Panc1 (cell line): ENCODE data around the gene MRPL46. TPM values are rescaled to one million over a fixed set of nuclear protein-coding genes. Genes with fewer than 3 reads are reported as not detected.

Source experiments
- ATAC-seq: fragments of 200-7000 bp; cut with Tn5 transposase; 2 replicates; pipeline ENCODE4 v1.9.1; 2020; ENCODE audit warnings: mild to moderate bottlenecking, moderate library complexity
- BruUV-seq: library from RNA; stranded (reverse); fragments of 400-500 nt; replicated peaks from 2 replicates; lab custom pipeline; 2021; lab: Mats Ljungman, UMichigan
- CTCF ChIA-PET: fragments of 300-600 bp; sonication (Branson Sonifier 250); formaldehyde crosslinking; loops from one replicate; lab custom pipeline; 2022; ENCODE audit warnings: antibody characterized with exemption; lab: Charles Lee
- POLR2A ChIA-PET: fragments of 300-600 bp; sonication (Branson Sonifier 250); formaldehyde crosslinking; loops from one replicate; lab custom pipeline; 2022; ENCODE audit warnings: antibody characterized with exemption; lab: Charles Lee
- DNase-seq: peaks from one replicate; pipeline ENCODE4 v3.0.0-alpha.2; 2010; ENCODE audit warnings: low read depth, low spot score
- H3K27ac ChIP-seq: 2 replicates; pipeline ENCODE4 v1.5.1; 2011; ENCODE audit warnings: mild to moderate bottlenecking, low read length, inconsistent platforms
- H3K27me3 ChIP-seq: fragments of 200-500 bp; sonication (Bioruptor generic); 2 replicates; pipeline ENCODE4 v1.6.0; 2014; ENCODE audit warnings: low read length, inconsistent platforms; ENCODE audit not compliant: control insufficient read depth, insufficient read depth
- H3K36me3 ChIP-seq: fragments of 200-500 bp; sonication (Bioruptor generic); 2 replicates; pipeline ENCODE4 v1.5.1; 2014; ENCODE audit warnings: inconsistent platforms, mild to moderate bottlenecking, low read length, moderate library complexity; ENCODE audit not compliant: control insufficient read depth, insufficient read depth
- H3K4me1 ChIP-seq: 2 replicates; pipeline ENCODE4 v1.5.1; 2011; ENCODE audit warnings: inconsistent platforms, mild to moderate bottlenecking, low read length, moderate library complexity; ENCODE audit not compliant: control insufficient read depth, insufficient read depth
- H3K4me3 ChIP-seq, 2 experiments: 2 replicates each; pipeline ENCODE4 v1.5.1; 2011 to 2012; ENCODE audit warnings: low read depth in 2 of 2, low read length in 2 of 2, mild to moderate bottlenecking in 2 of 2, inconsistent platforms in 1 of 2, moderate library complexity in 1 of 2
- H3K9me3 ChIP-seq: fragments of 200-500 bp; sonication (Bioruptor generic); 2 replicates; pipeline ENCODE4 v1.5.1; 2014; ENCODE audit warnings: low read depth, mild to moderate bottlenecking, inconsistent platforms, low read length, moderate library complexity; ENCODE audit not compliant: control insufficient read depth, insufficient read depth
- POLR2AphosphoS5 ChIP-seq: IDR thresholded peaks from 2 replicates; pipeline ENCODE4 v1.6.1; 2012; ENCODE audit warnings: mild to moderate bottlenecking, low read depth, low read length, moderate library complexity
- SIN3A ChIP-seq: IDR thresholded peaks from 2 replicates; pipeline ENCODE4 v1.6.1; 2012; ENCODE audit warnings: low read depth, mild to moderate bottlenecking, low read length, moderate library complexity, borderline replicate concordance; ENCODE audit not compliant: insufficient read depth
- TCF7L2 ChIP-seq: IDR thresholded peaks from 2 replicates; pipeline ENCODE4 v1.6.1; 2011; ENCODE audit warnings: mild to moderate bottlenecking, low read depth, low read length, inconsistent platforms
- in situ Hi-C: cut with HindIII; loops from 2 replicates; pipeline ENCODE4 v1.10.0; 2016; ENCODE audit warnings: low sequenced_read_pairs, low pct_unique_long_range_greater_than_20kb
- intact Hi-C: fragments of 100-400 bp; cut with micrococcal nuclease; formaldehyde crosslinking; loops from one replicate; pipeline ENCODE4 v1.10.0; 2022; ENCODE audit not compliant: unreplicated experiment
- total RNA-seq: library from RNA; stranded (reverse); gene quantifications from one replicate; pipeline ENCODE4 v1.2.1, GENCODE V29; 2021; ENCODE audit not compliant: unreplicated experiment
- TF ChIP-seq, protein P1 (sequence below), 2 experiments: IDR thresholded peaks; 2 replicates each; pipeline ENCODE4 v1.6.1; 2011 to 2012; ENCODE audit warnings: low read depth in 2 of 2, control low read depth in 1 of 2, low read length in 1 of 2, mild to moderate bottlenecking in 1 of 2, moderate library complexity in 1 of 2; ENCODE audit not compliant: insufficient read depth in 1 of 2
- TF ChIP-seq, protein P2 (sequence below): fragments of 450-650 bp; IDR thresholded peaks from 2 replicates; pipeline ENCODE4 v1.5.1; 2017; ENCODE audit warnings: mild to moderate bottlenecking

The MRPL46 gene
- total RNA-seq, 1 experiment from 2014 or later, result 31.3 TPM

DNA sequence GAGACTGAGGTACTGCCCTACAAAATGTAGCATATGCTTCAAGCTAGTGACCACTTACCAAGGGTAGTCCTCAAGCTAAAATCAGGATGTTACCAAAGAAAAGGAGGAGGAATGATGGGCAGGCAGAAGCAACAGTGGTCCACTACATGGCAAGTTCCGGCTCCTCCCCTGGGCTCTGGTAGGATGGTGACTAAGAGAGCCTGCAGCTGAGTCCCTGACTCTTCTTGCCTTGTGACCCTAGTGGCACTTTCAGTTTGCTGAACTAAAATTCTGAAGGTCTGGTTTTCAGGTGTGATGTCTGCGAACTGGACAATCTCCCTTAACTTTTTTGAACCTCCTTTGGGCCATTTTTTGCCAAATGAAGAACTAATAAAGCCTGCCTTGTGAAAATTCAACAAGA, 40.9 kb downstream of the MRPL46 start:
- POLR2A ChIA-PET, result no interaction called here
- Histone ChIP-seq H3K9me3 (no peaks in the 10 kb centered on the region), H3K4me1 (no peaks in the 10 kb centered on the region), H3K27ac (no peak overlapping the region), H3K27me3 (0 out of 2 replicates have a peak, but pooled peaks cover 5% of the 10 kb centered on the region), H3K4me3 (no peak overlapping the region), H3K36me3 (no peaks in the 10 kb centered on the region)
- intact Hi-C loops, result no loop called here
- ATAC-seq, result no peak
- no TSS peak for BruUV-seq
- no peak for DNase-seq
- in situ Hi-C loops, result no loop called here
- CTCF ChIA-PET, result no interaction called here
- TF ChIP-seq, protein P1, sequence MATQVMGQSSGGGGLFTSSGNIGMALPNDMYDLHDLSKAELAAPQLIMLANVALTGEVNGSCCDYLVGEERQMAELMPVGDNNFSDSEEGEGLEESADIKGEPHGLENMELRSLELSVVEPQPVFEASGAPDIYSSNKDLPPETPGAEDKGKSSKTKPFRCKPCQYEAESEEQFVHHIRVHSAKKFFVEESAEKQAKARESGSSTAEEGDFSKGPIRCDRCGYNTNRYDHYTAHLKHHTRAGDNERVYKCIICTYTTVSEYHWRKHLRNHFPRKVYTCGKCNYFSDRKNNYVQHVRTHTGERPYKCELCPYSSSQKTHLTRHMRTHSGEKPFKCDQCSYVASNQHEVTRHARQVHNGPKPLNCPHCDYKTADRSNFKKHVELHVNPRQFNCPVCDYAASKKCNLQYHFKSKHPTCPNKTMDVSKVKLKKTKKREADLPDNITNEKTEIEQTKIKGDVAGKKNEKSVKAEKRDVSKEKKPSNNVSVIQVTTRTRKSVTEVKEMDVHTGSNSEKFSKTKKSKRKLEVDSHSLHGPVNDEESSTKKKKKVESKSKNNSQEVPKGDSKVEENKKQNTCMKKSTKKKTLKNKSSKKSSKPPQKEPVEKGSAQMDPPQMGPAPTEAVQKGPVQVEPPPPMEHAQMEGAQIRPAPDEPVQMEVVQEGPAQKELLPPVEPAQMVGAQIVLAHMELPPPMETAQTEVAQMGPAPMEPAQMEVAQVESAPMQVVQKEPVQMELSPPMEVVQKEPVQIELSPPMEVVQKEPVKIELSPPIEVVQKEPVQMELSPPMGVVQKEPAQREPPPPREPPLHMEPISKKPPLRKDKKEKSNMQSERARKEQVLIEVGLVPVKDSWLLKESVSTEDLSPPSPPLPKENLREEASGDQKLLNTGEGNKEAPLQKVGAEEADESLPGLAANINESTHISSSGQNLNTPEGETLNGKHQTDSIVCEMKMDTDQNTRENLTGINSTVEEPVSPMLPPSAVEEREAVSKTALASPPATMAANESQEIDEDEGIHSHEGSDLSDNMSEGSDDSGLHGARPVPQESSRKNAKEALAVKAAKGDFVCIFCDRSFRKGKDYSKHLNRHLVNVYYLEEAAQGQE (IDR thresholded peaks at IDR 0.05; ENCODE audit: insufficient read depth in 1 of 2, low read depth in 2 of 2, low read length in 1 of 2), result no peak
- TF ChIP-seq, protein P2, sequence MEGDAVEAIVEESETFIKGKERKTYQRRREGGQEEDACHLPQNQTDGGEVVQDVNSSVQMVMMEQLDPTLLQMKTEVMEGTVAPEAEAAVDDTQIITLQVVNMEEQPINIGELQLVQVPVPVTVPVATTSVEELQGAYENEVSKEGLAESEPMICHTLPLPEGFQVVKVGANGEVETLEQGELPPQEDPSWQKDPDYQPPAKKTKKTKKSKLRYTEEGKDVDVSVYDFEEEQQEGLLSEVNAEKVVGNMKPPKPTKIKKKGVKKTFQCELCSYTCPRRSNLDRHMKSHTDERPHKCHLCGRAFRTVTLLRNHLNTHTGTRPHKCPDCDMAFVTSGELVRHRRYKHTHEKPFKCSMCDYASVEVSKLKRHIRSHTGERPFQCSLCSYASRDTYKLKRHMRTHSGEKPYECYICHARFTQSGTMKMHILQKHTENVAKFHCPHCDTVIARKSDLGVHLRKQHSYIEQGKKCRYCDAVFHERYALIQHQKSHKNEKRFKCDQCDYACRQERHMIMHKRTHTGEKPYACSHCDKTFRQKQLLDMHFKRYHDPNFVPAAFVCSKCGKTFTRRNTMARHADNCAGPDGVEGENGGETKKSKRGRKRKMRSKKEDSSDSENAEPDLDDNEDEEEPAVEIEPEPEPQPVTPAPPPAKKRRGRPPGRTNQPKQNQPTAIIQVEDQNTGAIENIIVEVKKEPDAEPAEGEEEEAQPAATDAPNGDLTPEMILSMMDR, result no peak
- TF ChIP-seq TCF7L2 (no peak), POLR2AphosphoS5 (no peak), SIN3A (no peak)

DNA sequence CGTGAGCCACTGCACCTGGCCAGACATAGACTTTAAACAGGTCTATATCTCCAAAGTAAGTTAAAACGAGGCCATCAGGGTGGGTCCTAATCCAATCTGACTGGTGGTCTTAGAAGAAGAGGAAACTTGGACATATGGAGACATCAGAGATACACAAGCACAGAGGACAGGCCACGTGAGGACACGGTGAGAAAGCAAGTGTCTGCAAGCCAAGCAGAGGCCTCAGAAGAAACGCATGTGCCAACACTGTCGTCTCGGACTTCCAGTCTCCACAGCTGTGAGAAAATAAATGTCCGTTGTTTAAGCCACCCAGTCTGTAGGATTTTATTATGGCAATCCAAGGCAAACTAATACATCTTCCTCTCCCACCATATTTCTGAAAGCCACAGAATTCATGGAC, 43.9 kb downstream of the MRPL46 start:
- TF ChIP-seq, protein P2, result no peak
- TF ChIP-seq, protein P1 (IDR thresholded peaks at IDR 0.05; ENCODE audit: insufficient read depth in 1 of 2, low read depth in 2 of 2, low read length in 1 of 2), result no peak
- TF ChIP-seq TCF7L2, result no peak
- no peak for TF ChIP-seq POLR2AphosphoS5
- no peak for TF ChIP-seq SIN3A
- ATAC-seq (no peak), DNase-seq (no peak)
- in situ Hi-C loops (no loop called here), intact Hi-C loops (no loop called here)
- H3K9me3 ChIP-seq, result no peaks in the 10 kb centered on the region
- H3K27me3 ChIP-seq, result peaks cover 4% of the 10 kb centered on the region; the same call in 1 of the 2 replicates
- no peaks in the 10 kb centered on the region for H3K4me1 ChIP-seq
- no peak overlapping the region for H3K4me3 ChIP-seq
- no peaks in the 10 kb centered on the region for H3K36me3 ChIP-seq
- no TSS peak for BruUV-seq
- ChIA-PET CTCF (no interaction called here), POLR2A (no interaction called here)
- H3K27ac ChIP-seq, result no peak overlapping the region
